ENCODE data around the gene AGRN. TPM values are rescaled to one million over a fixed set of nuclear protein-coding genes. Genes with fewer than 3 reads are reported as not detected.
"Not testable (repeated sequence)": the region's sequence is repeated elsewhere in the genome, so short reads cannot be mapped to it uniquely, and the experiment has no call there.

The AGRN gene
- total RNA-seq, 2 donors from 2014 or later, result 36.2 to 36.7 TPM

DNA sequence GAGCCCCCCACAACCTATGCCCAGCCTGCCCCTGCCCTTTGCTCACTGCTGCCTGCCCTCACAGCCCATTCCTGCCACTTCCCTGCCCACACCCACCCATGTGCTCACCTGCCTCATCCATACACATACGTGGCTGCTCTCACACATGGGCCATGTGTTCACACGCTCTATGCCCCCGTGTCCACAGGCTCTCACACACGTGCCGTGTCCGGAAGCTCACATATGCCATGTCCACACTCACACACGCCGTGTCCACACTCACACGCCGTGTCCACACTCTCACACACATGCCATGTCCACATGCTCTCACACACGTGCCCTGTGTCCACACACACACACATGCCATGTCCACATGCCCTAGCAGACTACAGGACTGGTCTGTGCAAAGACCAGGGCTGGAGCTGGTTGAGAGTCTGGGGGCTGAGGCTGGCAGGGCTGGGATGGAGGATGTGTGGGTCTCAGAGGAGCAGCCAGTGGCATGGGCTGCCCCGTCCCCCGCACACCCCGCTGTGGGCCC lies 54.8 kb downstream of the AGRN start:
- no peaks in the 10 kb centered on the region for H3K9me3 ChIP-seq
- DNase-seq (ENCODE audit: low spot score) (no peak), ATAC-seq (ENCODE audit: insufficient number of reproducible peaks, low FRiP score, low read depth) (no peak)
- H3K4me1 ChIP-seq (ENCODE audit: control insufficient read depth in 1 of 2, low read depth in 2 of 2), result peaks cover 3 to 4% of the 10 kb centered on the region in 2 donors
- TF ChIP-seq, protein P1, sequence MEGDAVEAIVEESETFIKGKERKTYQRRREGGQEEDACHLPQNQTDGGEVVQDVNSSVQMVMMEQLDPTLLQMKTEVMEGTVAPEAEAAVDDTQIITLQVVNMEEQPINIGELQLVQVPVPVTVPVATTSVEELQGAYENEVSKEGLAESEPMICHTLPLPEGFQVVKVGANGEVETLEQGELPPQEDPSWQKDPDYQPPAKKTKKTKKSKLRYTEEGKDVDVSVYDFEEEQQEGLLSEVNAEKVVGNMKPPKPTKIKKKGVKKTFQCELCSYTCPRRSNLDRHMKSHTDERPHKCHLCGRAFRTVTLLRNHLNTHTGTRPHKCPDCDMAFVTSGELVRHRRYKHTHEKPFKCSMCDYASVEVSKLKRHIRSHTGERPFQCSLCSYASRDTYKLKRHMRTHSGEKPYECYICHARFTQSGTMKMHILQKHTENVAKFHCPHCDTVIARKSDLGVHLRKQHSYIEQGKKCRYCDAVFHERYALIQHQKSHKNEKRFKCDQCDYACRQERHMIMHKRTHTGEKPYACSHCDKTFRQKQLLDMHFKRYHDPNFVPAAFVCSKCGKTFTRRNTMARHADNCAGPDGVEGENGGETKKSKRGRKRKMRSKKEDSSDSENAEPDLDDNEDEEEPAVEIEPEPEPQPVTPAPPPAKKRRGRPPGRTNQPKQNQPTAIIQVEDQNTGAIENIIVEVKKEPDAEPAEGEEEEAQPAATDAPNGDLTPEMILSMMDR (IDR thresholded peaks at IDR 0.05), result no peak
- no peaks in the 10 kb centered on the region for H3K36me3 ChIP-seq
- no peak overlapping the region for H3K27ac ChIP-seq
- no peak overlapping the region for H3K4me3 ChIP-seq
- H3K27me3 ChIP-seq (replicated peaks; ENCODE audit: insufficient read depth), result no peaks in the 10 kb centered on the region

DNA sequence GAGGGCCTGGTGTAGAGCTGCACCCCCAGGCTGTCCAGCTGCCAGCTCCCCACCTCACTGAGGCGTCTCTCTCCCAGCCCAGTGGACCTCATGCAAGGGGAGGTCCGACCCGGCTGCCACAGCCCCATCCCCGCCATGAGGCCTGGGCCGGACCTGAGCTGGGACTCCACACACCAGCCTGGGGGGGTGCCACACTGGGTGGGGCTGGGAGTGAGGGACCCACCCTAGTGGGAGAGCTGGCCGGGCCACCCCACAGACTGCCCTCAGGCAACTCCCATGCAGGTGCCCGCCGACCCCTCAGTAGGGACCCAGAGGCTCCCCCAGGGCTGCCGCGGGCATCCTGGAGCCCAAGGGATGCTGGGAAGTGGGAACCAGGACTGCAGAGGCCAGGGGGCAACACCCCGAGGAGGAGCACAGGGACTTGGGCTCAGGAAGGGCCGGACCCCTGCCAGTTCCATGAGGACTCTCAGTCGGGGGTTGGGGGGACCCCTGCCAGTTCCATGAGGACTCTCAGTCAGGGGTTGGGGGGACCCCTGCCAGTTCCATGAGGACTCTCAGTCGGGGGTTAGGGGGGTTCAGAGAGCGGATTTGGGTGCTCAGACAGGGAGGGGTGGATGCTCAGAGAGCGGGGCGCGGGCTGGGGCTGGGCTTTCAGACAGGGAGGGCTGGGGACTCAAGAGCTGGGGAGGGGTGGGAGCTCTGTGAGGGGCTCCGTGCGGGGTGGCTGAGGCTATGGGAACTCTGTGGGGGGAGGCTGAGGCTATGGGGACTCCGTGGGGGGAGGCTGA lies 55.4 kb downstream of the AGRN start:
- DNase-seq (ENCODE audit: low spot score) (no peak), ATAC-seq (ENCODE audit: insufficient number of reproducible peaks, low FRiP score, low read depth) (no peak)
- Histone ChIP-seq H3K27ac (no peak overlapping the region), H3K36me3 (no peaks in the 10 kb centered on the region), H3K4me1 (ENCODE audit: control insufficient read depth in 1 of 2, low read depth in 2 of 2) (peaks cover 10 to 11% of the 10 kb centered on the region in 2 donors), H3K27me3 (replicated peaks; ENCODE audit: insufficient read depth) (no peaks in the 10 kb centered on the region), H3K9me3 (no peaks in the 10 kb centered on the region), H3K4me3 (no peak overlapping the region)
- TF ChIP-seq, protein P1 (IDR thresholded peaks at IDR 0.05), result no peak

- H3K9me3 ChIP-seq; DNase-seq (ENCODE audit: low spot score); H3K36me3 ChIP-seq; ATAC-seq (ENCODE audit: insufficient number of reproducible peaks, low FRiP score, low read depth); H3K27ac ChIP-seq; H3K4me3 ChIP-seq; H3K27me3 ChIP-seq (replicated peaks; ENCODE audit: insufficient read depth): not testable (repeated sequence)
- H3K4me1 ChIP-seq (ENCODE audit: control insufficient read depth in 1 of 2, low read depth in 2 of 2), result peaks cover 10 to 12% of the 10 kb centered on the region in 2 donors
Measured at GRCh38 chr1:1077396-1077795, 57.5 kb downstream of the AGRN start.

GRCh38 chr1:1079408-1080121 lies 59.6 kb downstream of the AGRN start:
- Histone ChIP-seq H3K4me3 (peak overlapping the region; percentile 70), H3K4me1 (ENCODE audit: control insufficient read depth in 1 of 2, low read depth in 2 of 2) (peaks cover 10 to 12% of the 10 kb centered on the region in 2 donors), H3K36me3 (no peaks in the 10 kb centered on the region), H3K27me3 (replicated peaks; ENCODE audit: insufficient read depth) (no peaks in the 10 kb centered on the region), H3K27ac (no peak overlapping the region), H3K9me3 (no peaks in the 10 kb centered on the region)
- ATAC-seq (ENCODE audit: insufficient number of reproducible peaks, low FRiP score, low read depth), result no peak
- TF ChIP-seq, protein P1 (IDR thresholded peaks at IDR 0.05), result no peak
- no peak for DNase-seq (ENCODE audit: low spot score)

DNA sequence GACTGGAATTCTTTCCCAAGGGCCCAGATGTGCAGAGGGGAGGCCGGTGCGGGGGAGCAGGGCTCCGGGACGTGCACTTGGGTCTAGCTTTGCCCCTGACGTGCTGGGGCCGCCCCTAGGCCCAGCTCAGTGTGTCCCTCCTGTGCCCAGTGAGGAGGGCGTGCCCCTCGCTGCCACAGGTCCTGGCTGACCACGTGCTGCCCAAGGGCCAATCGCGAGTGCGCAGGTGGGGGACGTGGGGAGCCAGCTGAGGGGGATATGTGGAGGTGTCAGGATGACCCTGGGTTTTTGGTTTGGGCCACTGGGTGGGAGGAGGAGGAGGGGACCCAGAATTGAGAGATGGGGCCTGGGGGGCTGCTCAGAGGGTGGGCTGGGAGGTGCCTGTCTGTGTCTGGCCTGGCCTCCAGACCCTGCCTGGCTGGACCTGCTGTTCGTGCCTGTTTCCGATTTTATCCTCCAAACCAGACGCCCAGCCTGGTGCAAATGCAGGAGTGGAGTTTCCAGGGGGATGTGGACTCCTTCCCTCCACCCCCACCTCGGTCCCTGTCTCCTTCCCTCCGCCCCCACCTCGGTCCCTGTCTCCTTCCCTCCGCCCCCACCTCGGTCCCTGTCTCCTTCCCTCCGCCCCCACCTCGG lies 60.3 kb downstream of the AGRN start:
- Histone ChIP-seq H3K4me1 (ENCODE audit: control insufficient read depth in 1 of 2, low read depth in 2 of 2) (peaks cover 10 to 12% of the 10 kb centered on the region in 2 donors), H3K27ac (no peak overlapping the region), H3K9me3 (no peaks in the 10 kb centered on the region), H3K4me3 (peak overlapping the region; percentile 70), H3K27me3 (replicated peaks; ENCODE audit: insufficient read depth) (no peaks in the 10 kb centered on the region), H3K36me3 (no peaks in the 10 kb centered on the region)
- ATAC-seq (ENCODE audit: insufficient number of reproducible peaks, low FRiP score, low read depth) (peak; percentile 43), DNase-seq (ENCODE audit: low spot score) (no peak)
- TF ChIP-seq, protein P1 (IDR thresholded peaks at IDR 0.05), result no peak

Data from thoracic aorta (tissue), 2 donors.